ENCODE results near the gene SESN1.

DNA sequence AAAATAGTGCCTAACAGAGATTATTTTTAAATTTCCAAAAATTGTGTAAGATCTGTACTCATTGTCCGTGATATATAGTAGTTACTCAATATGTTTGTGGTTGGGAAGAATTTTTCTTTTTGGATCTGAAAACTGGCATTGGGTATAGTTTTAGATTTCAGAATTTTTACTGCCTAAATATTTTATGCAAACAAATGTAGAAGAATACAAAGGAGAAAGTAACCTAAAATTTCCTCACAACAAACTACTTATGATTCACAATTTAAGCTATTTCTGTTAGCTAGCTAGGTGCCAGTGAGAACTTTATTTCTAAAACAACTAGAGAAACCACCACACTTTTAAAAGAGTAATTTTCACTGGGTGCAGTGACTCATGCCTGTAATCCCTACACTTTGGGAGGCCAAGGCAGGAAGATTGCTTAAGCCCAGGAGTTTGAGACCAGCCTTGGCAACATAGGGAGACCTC is 38.8 kb downstream of the SESN1 start:
- TF ChIP-seq, protein P1, sequence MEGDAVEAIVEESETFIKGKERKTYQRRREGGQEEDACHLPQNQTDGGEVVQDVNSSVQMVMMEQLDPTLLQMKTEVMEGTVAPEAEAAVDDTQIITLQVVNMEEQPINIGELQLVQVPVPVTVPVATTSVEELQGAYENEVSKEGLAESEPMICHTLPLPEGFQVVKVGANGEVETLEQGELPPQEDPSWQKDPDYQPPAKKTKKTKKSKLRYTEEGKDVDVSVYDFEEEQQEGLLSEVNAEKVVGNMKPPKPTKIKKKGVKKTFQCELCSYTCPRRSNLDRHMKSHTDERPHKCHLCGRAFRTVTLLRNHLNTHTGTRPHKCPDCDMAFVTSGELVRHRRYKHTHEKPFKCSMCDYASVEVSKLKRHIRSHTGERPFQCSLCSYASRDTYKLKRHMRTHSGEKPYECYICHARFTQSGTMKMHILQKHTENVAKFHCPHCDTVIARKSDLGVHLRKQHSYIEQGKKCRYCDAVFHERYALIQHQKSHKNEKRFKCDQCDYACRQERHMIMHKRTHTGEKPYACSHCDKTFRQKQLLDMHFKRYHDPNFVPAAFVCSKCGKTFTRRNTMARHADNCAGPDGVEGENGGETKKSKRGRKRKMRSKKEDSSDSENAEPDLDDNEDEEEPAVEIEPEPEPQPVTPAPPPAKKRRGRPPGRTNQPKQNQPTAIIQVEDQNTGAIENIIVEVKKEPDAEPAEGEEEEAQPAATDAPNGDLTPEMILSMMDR (conservative IDR thresholded peaks at IDR 0.05; ENCODE audit: low read length): no peak
- TF ChIP-seq EZH2phosphoT487 (IDR thresholded peaks at IDR 0.05; ENCODE audit: borderline replicate concordance, low read depth, low read length): no peak

All from OCI-LY7 (cell line).